ENCODE results near the gene SEC63.
"Not testable (repeated sequence)": the region's sequence is repeated elsewhere in the genome, so short reads cannot be mapped to it uniquely, and the experiment has no call there.

Gene SEC63

DNA sequence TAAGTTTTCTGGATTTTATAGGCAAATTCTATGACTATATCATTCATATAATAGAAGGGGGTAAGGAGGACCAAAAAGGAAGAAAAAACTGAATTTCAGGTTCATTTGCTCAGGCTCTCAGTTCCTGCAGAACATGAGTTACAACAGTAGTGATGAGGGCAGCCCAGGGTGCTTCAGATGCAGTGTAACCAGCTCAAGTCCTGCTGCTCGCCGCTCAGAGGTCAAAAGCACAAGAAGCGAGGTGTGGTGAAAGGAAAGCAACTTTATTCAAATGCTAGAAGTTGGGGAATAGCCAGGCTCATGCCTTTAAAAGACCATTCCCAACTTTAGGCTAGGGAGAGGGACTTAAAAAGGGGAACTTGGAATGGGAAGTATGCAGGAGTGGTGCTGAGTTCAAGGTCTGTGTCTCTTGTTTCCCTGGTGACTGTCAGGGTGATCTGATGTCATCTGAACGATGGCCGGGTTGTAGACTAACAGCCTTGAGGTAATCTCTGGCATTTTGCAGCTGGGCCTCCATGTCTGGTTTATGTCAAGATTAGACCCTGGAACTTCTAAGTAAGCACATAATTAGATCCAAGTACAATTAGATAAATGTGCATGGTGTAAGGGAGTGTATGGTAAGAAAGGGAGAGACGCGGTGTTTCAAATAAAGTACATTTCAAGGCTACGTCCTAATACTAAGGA lies 14.5 kb upstream of the SEC63 start:
- FAIRE-seq = no peak

DNA sequence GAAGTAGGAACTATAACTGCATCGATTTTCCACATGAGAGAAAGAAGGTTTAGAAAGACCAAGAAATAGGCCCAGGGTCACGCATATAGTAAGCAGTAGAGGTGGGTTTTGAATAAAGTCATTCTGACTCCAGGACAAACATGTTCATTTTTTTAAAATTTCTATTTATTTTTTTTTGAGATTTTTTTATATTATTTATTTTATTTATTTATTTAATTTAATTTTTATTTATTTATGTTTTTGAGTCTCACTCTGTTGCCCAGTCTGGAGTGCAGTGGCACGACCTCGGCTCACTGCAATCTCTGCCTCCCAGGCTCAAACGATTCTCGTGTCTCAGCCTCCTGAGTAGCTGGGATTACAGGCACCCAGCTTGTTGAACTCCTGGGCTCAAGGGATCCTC lies 13.2 kb upstream of the SEC63 start:
- no peak for FAIRE-seq

DNA sequence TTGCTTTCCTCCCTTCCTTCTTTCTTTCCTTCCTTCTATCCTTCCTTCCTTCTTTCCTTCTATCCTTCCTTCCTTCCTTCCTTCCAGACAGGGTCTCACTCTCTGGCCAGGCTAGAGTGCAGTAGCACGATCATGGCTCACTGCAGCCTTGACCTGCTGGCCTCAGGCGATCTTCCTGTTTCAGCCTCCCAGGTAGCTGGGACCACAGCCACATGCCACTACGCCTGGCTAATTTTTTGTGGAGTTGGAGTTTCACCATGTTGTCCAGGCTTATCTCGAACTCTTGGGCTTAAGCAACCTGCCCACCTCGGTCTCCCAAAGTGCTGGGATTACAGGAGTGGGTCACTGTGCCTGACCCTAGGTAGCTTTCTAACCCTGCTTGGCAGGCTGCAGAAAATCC lies 12.2 kb upstream of the SEC63 start:
- no peak for FAIRE-seq

DNA sequence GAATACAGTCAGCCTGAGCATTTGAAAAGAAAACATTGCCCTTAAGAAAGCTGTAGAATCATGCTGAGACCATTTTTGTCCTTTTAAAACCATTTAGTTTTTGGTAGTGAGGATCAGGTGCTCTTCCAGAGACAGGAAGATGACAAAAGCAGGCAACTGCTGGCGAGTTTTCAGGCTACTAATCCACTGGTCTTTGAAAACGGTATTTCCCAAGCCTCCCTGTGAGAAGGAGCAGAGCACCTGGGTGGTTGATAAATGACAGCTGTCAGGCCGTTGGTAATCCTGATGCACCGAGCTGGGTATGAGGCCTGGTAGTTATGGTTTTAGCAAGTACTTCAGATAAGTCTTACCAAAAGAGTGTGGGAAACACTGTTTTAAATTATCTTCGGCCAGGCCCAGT lies 10.1 kb upstream of the SEC63 start:
- no peak for FAIRE-seq

DNA sequence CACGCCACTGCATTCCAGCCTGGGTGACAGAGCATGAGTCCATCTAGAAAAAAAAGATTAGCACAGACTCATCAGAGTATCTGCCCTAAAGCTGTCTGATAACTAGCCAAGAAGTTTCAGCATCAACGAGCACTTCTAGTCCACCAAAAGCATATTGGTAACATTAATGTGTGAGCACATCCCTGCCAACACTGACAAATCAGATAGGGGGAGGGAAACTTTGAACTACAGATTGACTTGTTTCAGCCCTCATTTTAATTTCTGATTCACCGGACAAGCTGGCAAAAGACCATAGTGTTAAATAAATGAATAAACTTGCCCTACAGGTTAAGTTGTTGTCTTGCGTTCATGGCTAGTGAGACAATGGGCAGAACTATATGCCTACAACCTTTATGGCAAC lies 7.7 kb upstream of the SEC63 start:
- FAIRE-seq = no peak

DNA sequence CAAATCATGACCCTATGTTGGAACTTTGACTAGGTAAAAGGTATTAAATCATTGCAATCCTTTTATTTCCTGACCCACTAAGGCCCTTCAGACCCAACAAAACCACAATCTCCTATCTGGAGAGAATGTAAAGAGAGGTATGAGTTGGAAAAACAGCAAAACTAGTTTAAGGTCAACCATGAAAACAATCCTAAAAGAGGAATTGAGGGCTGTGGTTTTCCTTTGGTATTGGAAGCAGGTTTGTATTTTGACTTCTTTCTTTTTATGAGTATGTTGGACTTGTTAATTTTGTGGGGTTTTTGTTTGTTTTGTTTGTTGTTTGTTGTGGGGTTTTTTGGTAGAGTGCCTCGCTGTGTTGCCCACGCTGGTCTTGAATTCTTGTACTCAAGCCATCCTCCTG lies 4.7 kb upstream of the SEC63 start:
- FAIRE-seq = no peak

DNA sequence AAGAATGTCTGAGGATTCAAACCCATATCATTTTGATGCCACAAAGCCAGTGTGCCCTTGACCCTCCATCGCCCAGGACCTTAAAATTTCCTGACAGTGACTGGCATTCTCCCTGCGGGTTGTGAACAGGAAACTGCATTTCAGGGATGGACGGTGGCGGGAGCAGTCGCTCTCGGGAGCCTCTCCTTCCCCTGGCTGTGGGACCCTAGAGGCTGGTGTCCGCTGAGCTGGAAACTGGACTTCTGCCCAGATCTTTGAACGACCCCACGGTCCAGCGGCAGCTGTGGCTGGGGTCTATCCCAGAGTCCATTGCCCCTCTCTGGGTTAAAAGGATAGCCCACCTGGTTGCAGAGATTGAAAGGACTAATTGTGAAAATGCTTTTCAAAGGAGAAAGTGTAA lies 1.4 kb upstream of the SEC63 start:
- FAIRE-seq = no peak

DNA sequence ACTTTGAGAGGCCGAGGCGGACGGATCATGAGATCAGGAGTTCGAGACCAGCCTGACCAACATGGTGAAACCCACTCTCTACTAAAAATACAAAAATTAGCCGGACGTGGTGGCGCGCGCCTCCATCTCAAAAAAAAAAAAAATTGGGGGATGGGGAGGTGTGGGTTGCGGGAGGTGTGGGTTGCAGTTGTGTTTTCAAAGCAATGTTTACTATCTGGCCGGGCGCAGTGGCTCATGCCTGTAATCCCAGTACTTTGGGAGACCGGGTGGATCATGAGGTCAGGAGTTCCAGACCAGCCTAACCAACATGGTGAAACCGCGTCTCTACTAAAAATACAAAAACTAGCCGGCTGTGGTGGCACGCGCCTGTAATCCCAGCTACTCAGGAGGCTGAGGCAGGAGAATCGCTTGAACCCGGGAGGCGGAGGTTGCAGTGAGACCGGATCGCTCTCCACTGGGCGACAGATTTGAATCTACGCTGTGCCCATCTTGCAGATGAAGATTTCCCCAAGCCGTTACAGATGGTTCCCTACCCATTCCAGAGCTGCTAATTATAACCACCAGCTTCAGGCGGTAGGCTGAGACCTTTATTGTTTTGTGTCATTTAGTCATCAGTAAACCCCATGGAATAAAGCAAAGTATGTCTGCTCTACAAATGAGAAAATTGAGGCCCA lies 818 bp upstream of the SEC63 start:
- FAIRE-seq = not testable (repeated sequence)

DNA sequence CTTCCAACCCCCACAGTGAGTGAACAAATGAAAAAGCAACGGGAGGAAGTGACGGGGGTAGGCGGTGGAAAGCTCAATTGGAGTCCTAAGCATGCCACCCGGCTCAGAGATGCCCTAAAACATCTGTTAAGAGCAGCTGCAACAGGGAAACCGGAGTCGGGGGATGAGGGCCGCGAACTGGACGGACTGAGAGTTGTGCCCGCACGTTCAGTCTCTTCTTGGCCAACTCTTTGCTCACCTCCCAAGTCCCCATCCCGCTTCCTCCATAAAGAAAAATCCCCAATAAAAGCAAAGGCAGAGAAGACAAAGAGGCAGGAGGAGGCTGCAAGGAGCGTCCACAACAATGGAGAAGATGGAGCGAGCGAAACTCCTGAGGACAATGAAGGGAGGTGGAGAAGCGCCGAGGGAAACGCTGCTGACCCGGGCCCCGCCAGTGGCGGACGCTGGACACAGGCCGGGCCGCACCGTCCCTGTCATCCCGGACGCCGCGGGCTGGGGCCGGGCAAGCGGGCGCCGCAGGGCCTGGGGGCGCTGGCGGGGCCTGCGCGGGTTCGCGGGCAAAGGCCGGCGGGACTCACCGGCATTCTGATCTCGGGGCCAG lies 600 bp downstream of the SEC63 start:
- no peak for FAIRE-seq

DNA sequence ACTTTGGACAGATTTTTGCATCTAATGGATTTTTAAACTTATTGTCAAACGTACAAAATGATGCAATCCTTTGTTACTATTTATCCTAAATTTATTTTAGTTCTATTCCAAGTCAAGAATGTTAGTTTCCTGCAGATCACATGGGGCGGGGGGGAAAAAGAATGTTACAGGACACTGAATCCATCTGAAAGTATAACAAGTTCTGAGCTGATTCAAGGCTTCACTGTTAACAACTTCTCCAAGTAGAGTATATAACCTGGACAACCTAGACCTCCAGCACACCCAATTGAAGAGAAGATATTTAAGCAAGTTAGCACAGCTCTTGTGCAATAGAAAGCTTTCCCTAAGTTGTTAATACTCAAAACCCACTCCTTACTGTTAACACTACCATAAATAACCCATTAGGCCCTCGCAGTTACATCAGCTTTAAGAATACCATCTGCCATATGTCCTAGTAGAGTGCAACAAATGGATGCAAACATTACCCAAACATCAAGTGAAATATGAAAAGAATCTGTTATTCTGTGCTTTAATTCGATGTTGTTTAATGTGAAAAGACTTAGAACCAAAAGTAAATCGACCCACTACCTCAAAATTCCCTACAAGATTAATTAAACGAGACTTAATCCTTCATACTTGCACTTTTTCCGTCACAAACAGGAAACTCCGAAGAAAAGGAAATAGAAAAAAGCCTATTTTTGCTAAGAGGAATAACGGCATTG lies 1.3 kb downstream of the SEC63 start:
- FAIRE-seq = no peak

DNA sequence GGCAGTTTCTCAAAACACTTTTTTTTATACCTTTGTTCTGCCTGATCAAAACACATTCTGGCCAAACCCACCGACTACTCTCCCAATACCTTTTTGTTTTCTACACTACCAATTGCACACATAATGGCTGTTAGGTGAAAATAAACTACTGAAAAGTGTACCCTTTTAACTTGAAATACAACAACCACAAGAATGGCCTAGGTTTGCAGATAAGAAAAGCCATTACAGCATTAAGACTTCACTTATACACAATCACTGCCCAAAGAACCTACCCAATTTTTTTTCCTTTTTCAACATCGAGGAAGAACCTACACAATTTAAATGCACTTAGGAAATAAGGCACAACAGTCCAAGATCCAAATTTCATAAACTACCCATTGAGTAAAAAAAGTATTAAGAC lies 1.8 kb downstream of the SEC63 start:
- FAIRE-seq = no peak

DNA sequence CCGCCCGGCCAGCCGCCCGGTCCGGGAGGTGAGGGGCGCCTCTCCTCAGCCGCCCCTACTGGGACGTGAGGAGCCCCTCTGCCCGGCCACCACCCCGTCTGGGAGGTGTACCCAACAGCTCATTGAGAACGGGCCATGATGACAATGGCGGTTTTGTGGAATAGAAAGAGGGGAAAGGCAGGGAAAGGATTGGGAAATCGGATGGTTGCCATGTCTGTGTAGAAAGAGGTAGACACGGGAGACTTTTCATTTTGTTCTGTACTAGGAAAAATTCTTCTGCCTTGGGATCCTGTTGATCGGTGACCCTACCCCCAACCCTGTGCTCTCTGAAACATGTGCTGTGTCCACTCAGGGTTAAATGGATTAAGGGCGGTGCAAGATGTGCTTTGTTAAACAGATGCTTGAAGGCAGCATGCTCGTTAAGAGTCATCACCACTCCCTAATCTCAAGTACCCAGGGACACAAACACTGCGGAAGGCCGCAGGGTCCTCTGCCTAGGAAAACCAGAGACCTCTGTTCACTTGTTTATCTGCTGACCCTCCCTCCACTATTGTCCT lies 4.1 kb downstream of the SEC63 start:
- not testable (repeated sequence) for FAIRE-seq

DNA sequence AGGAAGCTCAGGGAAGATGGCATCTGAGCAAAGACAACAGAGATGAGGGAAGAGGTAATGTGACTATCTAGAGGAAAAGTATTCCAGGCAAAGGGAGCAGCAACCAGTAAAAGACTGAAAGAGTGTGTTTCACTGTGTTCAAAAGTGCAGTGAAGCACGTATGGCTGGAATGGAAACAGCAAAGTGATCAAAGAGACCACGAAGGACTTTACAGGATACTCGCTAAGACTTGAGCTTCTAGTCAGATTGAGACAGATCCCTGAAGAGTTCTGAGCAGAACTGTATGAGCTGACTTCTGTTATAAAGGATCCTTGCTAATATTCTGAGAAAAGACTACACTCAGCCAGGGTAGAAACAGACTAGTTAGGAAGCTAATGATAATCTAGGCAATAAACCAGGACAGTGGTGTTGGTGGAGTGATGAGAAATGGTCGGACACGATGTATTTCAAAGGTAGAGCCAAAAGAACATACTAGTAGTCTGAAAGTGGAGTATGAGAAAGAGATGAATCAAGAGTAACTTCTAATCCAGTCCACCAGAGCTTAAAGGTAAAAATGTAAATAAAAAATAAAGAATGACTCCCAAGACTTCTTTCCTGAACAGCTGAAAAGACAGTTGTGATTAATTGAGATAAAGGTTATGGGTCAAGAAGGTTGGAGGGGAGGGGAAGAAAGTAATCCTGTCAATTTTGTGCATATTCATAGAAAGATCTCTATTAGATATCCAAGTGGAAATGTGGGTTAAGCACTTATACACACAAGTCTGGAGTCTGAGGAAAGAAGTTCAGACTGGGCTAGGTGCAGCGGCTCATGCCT lies 14.2 kb downstream of the SEC63 start:
- FAIRE-seq = no peak

DNA sequence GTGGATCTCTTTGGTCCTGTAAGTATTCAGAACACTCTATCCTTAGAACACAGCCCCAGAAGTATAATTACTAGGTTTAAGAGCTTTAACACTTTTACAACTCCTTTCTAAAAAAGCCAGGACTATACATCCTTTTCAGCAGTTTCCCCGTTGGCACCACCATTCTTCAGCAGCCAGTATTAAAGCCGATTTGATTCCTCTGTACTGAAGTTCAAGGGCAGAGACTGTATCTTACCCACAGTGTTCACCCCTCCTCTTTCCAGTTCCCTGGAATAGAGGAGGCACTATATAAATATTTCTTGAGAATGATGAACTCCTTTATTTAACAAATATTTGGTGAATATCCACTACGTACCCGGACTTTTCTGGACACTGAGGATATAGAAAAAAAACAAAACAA lies 15.9 kb downstream of the SEC63 start:
- no peak for FAIRE-seq

DNA sequence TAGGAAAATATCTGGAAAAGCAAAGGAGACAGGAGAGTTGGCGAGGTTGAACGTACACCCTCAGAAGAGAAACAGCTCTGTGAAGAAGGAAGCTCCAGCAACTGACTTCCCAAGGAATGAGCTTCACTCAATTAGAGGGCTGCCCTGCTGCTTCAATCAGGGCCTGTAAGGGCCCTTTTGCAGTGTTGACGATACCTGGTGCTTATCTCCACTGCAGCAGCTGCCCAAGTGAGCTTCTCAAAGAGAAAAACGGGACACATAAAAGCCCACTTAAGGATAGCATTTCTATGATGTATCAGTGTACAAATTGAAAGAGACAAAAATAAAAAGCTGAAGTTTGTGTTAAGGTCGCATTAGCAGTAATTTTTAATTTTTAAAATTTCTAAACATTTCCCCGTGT lies 16.4 kb downstream of the SEC63 start:
- FAIRE-seq = no peak

DNA sequence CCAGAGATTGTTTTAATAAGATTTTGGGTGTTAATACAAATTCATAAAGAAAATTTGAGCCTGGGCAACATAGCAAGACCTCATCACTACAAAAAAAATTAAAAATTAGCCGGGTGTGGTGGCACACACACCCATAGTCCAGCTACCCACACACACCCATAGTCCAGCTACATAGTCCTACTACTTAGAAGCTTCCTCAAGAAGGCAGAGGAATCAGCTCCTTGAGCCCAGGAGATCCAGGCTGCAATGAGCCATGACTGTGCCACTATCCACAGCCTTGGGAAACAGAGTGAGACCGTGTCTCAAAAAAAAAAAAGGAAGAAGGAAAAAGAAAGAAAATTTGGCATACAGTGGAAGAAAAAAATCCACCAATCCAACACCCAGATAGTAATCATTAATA lies 16.8 kb downstream of the SEC63 start:
- no peak for FAIRE-seq

DNA sequence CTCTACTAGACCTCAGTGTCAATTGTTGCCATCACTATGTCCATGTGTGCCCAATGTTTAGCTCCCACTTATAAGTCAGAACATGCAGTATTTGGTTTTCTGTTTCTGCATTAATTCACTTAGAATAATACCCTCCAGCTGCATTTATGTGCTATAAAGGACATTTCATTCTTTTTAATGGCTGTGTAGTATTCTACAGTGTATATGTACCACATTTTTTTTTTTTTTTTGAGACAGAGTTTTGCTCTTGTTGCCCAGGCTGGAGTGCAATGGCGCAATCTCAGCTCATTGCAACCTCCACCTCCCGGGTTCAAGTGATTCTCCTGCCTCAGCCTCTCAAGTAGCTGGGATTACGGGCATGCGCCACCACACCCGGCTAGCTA lies 21.1 kb downstream of the SEC63 start:
- FAIRE-seq = not testable (repeated sequence)

DNA sequence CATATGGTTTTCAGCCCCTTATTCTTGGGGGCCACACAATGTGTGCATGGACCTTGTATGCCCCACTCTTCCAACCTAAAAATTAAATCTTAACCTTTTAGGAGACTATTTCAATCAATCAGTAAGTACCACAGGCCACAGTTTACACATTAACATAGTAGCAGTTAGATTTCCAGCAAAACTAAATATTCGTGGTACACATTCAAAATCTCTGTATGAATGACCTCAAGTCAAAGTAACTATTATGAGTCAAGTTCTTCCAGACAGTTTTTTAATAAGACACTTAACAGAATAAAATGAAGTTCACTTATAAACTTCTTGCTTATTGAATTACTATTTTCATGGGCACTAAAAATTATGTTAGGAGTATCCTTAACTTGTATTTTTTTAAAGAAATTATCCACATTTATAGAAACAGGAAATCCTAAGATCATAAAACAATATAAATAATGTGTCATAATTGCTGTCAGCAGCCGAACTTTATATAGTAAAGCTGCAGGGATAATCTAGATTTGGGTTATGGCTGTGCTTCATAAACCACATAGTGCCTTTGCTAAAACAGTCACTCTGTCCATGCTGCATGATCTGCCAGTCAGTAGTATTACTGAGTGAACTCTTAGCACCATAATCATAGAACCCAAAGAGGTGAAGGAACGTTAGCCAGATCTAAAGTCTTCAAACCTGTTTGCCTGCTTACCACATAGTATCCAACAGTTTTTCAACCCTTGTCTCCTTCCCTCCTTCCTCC lies 21.7 kb downstream of the SEC63 start:
- no peak for FAIRE-seq

DNA sequence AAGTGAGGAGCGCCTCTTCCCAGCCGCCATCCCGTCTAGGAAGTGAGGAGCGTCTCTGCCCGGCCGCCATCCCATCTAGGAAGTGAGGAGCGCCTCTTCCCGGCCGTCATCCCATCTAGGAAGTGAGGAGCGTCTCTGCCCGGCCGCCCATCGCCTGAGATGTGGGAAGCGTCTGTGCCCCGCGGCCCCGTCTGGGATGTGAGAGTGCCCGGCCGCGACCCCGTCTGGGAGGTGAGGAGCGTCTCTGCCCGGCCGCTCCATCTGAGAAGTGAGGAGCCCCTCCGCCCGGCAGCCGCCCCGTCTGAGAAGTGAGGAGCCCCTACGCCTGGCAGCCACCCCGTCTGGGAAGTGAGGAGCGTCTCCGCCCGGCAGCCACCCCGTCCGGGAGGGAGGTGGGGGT lies 23.8 kb downstream of the SEC63 start:
- FAIRE-seq = not testable (repeated sequence)

DNA sequence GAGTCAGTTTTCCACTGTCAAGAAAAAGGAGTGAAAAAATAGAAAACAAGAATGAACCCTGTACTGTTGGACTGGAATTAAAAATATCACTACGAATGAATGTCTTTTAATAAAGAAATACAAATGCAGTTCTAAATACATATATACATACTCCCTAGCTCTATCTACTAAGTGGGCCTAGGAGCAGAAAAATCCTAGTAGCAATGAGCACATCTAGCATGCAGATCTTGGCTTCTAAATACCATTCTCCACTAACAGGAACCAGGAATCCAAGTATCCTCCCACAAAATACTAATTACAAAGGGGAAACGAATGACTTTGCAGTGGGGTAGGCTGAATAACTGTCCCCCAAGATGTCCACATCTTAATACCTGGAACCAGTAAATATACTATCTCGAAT lies 25.4 kb downstream of the SEC63 start:
- no peak for FAIRE-seq

DNA sequence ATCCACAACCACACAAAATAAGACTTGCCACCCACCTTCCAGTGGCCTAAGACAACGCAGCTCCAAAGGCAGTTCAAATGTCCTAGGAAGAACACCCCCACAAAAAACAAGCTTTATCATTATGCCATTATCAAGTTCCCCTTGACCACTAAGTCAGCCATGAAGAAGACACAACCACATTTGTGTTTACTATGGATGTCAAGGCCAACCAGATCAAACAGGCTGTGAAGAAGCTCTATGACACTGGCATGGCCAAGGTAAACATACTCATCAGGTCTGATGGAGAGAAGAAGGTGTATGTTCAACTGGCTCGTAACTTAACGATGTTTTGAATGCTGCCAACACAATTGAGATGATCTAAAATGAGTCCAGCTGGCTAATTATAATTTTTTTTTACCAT lies 26.1 kb downstream of the SEC63 start:
- FAIRE-seq = no peak

DNA sequence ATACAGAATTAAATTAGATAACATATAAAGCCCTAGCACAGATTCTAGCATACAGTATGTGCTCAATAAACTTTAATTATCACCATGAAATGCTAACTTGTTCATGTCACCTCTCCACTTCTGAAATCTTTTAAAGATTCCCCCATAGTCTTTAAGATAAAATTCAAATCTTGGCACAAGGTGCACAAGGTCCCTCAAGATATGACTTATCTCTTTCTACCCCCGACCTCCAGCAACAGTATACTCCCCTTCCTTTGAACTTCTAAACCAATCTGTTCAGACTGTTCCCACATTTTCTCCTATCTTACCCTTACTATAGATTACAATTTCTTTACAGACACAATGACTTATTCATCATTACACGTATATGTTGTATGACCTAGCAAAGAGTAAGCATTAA lies 29.0 kb downstream of the SEC63 start:
- no peak for FAIRE-seq
